Stomach (tissue), 9 donors: Measurements from ENCODE around the gene BCL2. TPM values are rescaled to one million over a fixed set of nuclear protein-coding genes. Genes with fewer than 3 reads are reported as not detected.

Source experiments
- DNase-seq, 2 donors: peaks; one replicate each; pipeline versions ENCODE4 v3.0.0 to v3.0.0-alpha.2; 2013 to 2019
- H3K27ac ChIP-seq, 5 donors: fragments of 200-600 bp in 4 of 5; sonication (generic) in 4 of 5; one replicate each; pipeline ENCODE4 v1.5.1; 2013 to 2019; ENCODE audit warnings: mild to moderate bottlenecking in 1 of 5, moderate library complexity in 1 of 5
- H3K27me3 ChIP-seq, 3 donors: fragments of 200-600 bp; sonication (generic); one replicate each; pipeline ENCODE4 v1.5.1; 2017 to 2019; ENCODE audit warnings: mixed run types in 1 of 3
- H3K36me3 ChIP-seq, 4 donors: fragments of 200-600 bp; sonication (generic); 1 replicate in 3 of 4; 2 replicates in 1 of 4; pipeline ENCODE4 v1.5.1; 2016 to 2019
- H3K4me1 ChIP-seq, 4 donors: fragments of 200-600 bp; sonication (generic); one replicate each; pipeline ENCODE4 v1.5.1; 2016 to 2019
- H3K4me3 ChIP-seq, 4 donors: fragments of 200-600 bp; sonication (generic) in 3 of 4; one replicate each; pipeline ENCODE4 v1.5.1; 2016 to 2019; ENCODE audit warnings: mild to moderate bottlenecking in 1 of 4
- H3K9me3 ChIP-seq, 4 donors: fragments of 200-600 bp; sonication (generic); one replicate each; pipeline ENCODE4 v1.5.1; 2016 to 2019
- CTCF ChIP-seq, 7 experiments: fragments of 450-650 bp in 4 of 7; fragments of 200-600 bp in 3 of 7; sonication (generic) in 3 of 7; IDR thresholded peaks; one replicate each; pipeline ENCODE4 v1.5.1; 2016 to 2019; ENCODE audit warnings: antibody characterized with exemption in 7 of 7, control low read depth in 2 of 7, mild to moderate bottlenecking in 1 of 7
- EP300 ChIP-seq: sonication (generic); formaldehyde crosslinking; IDR thresholded peaks from one replicate; pipeline ENCODE4 v1.6.1; 2017; ENCODE audit warnings: antibody characterized with exemption
- POLR2A ChIP-seq, 4 donors: fragments of 450-650 bp; IDR thresholded peaks; one replicate each; pipeline ENCODE4 v1.6.1; 2016; ENCODE audit warnings: antibody characterized with exemption in 4 of 4, control low read depth in 2 of 4, mild to moderate bottlenecking in 1 of 4, moderate library complexity in 1 of 4
- POLR2AphosphoS5 ChIP-seq, 3 donors: sonication (generic); formaldehyde crosslinking; IDR thresholded peaks; one replicate each; pipeline ENCODE4 v1.6.1; 2016; ENCODE audit warnings: antibody characterized with exemption in 3 of 3
- WGBS, 5 donors: extraction: QIAGEN DNeasy Blood & Tissue Kit in 3 of 5; methylation state at CpG; one replicate each; pipeline versions ENCODE4 v1.1.5 to v1.1.7; 2013 to 2018; 5-methylcytosine and 5-hydroxymethylcytosine counted together
- intact Hi-C: fragments of 100-400 bp; cut with DNase I; formaldehyde crosslinking; loops from one replicate; pipeline ENCODE4 v1.15.1; 2023; ENCODE audit warnings: low total_unique reads
- polyA plus RNA-seq, 3 donors: library from polyadenylated mRNA; stranded (reverse); fragments of 200-250 nt; gene quantifications; one replicate each; pipeline ENCODE4 v1.2.3, GENCODE V29; 2013
- total RNA-seq, 5 donors: library from RNA; depleted of rRNA; stranded (reverse); fragments of >200 nt; gene quantifications; one replicate each; pipeline versions ENCODE4 v1.1.0 to v1.2.3, GENCODE V29; 2014 to 2016
- donor health status: healthy with polysubstance abuse.
- donor health status: Bipolar disorder and iron deficiency.
- donor health status: healthy.

BCL2 gene
- total and polyA plus RNA-seq, 8 donors = 1.5 to 53.9 (median 6.0) TPM

- Histone ChIP-seq H3K4me1 (peaks cover 0 to 55% (median 21%) of the 10 kb centered on the region in 4 donors), H3K27ac (no peak overlapping the region), H3K36me3 (no peaks in the 10 kb centered on the region), H3K4me3 (no peak overlapping the region), H3K9me3 (no peaks in the 10 kb centered on the region), H3K27me3 (no peaks in the 10 kb centered on the region)
- DNase-seq = no peak
- TF ChIP-seq POLR2AphosphoS5 (IDR thresholded peaks at IDR 0.05) (no peak), POLR2A (IDR thresholded peaks at IDR 0.05) (no peak), CTCF (IDR thresholded peaks at IDR 0.05) (no peak), EP300 (no peak)
- WGBS, 5 donors = 72 to 88% (median 79%) methylated on average over 8 of the region's 8 CpGs
- intact Hi-C loops = no loop called here
Observed at GRCh38 chr18:63311118-63312018, 8.2 kb downstream of the BCL2 start.

DNA sequence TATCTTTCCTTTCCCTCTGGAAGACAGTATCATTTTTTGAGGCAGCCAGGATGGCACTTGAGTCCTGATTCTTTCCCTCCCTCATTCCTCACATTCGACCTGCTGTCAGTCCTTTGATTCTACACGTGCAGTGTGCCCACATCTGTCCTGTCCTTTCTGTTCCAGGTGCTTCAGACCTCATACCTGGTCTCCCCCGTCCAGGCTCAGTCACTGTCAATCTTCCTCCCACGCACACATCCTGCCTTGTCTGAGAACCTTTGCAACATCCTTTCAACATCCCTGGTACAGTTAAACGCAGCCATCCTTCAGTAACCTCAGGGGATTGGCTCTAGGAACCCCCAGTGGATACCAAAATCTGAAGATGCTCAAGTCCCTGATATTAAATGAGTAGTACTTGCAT, 10.1 kb downstream of the BCL2 start:
- H3K36me3 ChIP-seq = no peaks in the 10 kb centered on the region
- no peak for DNase-seq
- no peak overlapping the region for H3K4me3 ChIP-seq
- no peaks in the 10 kb centered on the region for H3K27me3 ChIP-seq
- H3K9me3 ChIP-seq = no peaks in the 10 kb centered on the region
- 75 to 90% (median 82%) methylated on average over 5 of the region's 5 CpGs for WGBS, 5 donors
- TF ChIP-seq EP300 (no peak), CTCF (IDR thresholded peaks at IDR 0.05) (no peak), POLR2A (IDR thresholded peaks at IDR 0.05) (no peak)
- intact Hi-C loops = no loop called here
- peaks cover 0 to 38% (median 12%) of the 10 kb centered on the region in 4 donors for H3K4me1 ChIP-seq
- no peak overlapping the region for H3K27ac ChIP-seq

GRCh38 chr18:63307551-63308200, 11.9 kb downstream of the BCL2 start:
- H3K27me3 ChIP-seq = no peaks in the 10 kb centered on the region
- intact Hi-C loops = no loop called here
- no peak for TF ChIP-seq EP300
- no peak for TF ChIP-seq CTCF (IDR thresholded peaks at IDR 0.05)
- no peak for TF ChIP-seq POLR2A (IDR thresholded peaks at IDR 0.05)
- no peak for TF ChIP-seq POLR2AphosphoS5 (IDR thresholded peaks at IDR 0.05)
- WGBS, 5 donors = 44 to 75% (median 67%) methylated on average over 2 of the region's 2 CpGs
- no peak overlapping the region for H3K4me3 ChIP-seq
- peak in 1 of 2 donors; percentile 63 for DNase-seq
- H3K27ac ChIP-seq = peak overlapping the region in 2 of 5 donors; percentile 14 to 15
- H3K36me3 ChIP-seq = no peaks in the 10 kb centered on the region
- H3K9me3 ChIP-seq = no peaks in the 10 kb centered on the region
- peaks cover 0 to 32% (median 15%) of the 10 kb centered on the region in 4 donors for H3K4me1 ChIP-seq

DNA sequence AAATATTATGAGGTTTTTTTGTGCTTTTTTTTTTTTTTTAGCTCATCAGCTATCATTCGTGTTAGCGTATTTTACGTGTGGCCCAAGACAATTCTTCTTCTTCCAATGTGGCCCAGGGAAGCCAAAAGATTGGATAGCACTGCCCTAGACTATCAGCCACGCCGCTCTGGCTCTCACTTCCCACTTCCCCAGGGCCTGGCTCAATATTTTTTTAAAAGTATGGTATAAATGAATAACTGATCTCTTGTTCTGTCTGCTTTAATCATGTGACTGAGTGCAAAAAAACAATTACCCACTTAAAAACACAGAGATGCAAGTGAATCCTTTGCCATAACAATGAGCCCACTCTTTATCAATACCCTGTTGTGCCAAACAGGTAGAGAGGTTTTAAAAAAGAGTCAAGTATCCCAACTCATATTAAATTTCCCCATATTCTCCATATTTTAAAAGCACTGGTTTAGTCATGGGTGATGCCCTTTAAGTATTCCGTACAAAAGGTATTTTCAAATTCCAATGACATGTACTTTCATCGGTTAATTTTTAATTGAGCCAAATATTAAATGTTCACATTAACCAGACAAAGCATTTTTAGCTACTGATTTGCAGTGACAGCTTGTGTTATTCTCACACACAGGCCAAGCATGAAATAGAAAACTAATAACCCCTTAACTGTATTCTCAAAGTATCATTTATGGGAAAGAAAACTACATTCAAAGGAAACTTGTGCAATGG, 12.6 kb downstream of the BCL2 start:
- H3K4me3 ChIP-seq = no peak overlapping the region
- peak overlapping the region in 2 of 5 donors; percentile 14 to 15 for H3K27ac ChIP-seq
- H3K9me3 ChIP-seq = no peaks in the 10 kb centered on the region
- TF ChIP-seq EP300 = no peak
- no peak for TF ChIP-seq POLR2AphosphoS5 (IDR thresholded peaks at IDR 0.05)
- TF ChIP-seq POLR2A (IDR thresholded peaks at IDR 0.05) = no peak
- H3K27me3 ChIP-seq = no peaks in the 10 kb centered on the region
- intact Hi-C loops = no loop called here
- no peaks in the 10 kb centered on the region for H3K36me3 ChIP-seq
- H3K4me1 ChIP-seq = peaks cover 0 to 37% (median 16%) of the 10 kb centered on the region in 4 donors
- DNase-seq = no peak
- WGBS, 5 donors = 76 to 93% (median 89%) methylated on average over 7 of the region's 7 CpGs
